ENCODE results near the gene CERCAM. TPM values are rescaled to one million over a fixed set of nuclear protein-coding genes. Genes with fewer than 3 reads are reported as not detected.

Gene CERCAM
- total and polyA plus RNA-seq, 4 donors, result 1.1 to 2.9 (median 1.8) TPM

DNA sequence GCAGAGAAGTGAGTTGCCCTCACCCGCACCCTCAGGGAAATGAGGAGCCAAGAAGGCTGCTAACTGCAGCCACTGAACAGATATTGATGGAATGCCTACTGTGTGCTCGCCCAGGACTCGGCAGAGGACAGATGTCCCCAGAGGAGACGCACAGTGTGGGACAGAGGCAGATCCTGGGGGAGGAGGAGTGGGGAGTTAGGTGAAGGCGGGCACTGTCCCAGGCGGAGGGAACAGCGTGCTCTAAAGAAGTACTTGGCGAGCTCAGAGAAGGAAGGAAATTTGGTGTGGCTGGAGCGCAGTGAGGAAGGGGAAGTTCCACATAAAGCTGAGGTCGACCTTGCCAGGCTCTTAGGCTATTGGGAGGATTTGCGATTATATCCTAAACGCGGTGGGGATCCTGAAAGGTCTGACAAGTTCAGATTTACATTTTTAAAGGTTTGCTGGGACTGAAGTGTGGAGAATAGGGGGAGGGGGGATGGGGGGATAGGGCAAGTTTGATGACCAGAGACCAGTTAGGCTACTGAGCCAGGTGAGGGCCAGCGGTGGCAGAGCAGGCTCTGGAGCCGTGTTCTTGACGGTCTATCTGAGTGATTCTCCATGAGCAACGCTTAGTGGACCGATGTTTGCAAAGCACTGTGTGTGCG is 23.6 kb upstream of the CERCAM start:
- WGBS, result 7% methylated on average over 19 of the region's 19 CpGs
- TF ChIP-seq, protein P1, sequence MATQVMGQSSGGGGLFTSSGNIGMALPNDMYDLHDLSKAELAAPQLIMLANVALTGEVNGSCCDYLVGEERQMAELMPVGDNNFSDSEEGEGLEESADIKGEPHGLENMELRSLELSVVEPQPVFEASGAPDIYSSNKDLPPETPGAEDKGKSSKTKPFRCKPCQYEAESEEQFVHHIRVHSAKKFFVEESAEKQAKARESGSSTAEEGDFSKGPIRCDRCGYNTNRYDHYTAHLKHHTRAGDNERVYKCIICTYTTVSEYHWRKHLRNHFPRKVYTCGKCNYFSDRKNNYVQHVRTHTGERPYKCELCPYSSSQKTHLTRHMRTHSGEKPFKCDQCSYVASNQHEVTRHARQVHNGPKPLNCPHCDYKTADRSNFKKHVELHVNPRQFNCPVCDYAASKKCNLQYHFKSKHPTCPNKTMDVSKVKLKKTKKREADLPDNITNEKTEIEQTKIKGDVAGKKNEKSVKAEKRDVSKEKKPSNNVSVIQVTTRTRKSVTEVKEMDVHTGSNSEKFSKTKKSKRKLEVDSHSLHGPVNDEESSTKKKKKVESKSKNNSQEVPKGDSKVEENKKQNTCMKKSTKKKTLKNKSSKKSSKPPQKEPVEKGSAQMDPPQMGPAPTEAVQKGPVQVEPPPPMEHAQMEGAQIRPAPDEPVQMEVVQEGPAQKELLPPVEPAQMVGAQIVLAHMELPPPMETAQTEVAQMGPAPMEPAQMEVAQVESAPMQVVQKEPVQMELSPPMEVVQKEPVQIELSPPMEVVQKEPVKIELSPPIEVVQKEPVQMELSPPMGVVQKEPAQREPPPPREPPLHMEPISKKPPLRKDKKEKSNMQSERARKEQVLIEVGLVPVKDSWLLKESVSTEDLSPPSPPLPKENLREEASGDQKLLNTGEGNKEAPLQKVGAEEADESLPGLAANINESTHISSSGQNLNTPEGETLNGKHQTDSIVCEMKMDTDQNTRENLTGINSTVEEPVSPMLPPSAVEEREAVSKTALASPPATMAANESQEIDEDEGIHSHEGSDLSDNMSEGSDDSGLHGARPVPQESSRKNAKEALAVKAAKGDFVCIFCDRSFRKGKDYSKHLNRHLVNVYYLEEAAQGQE (IDR thresholded peaks at IDR 0.05), result no peak
- TF ChIP-seq FOXA2 (IDR thresholded peaks at IDR 0.05), result no peak
- no peak for TF ChIP-seq HNF4G (IDR thresholded peaks at IDR 0.05)
- Histone ChIP-seq H3K4me3 (ENCODE audit: low read depth in 1 of 3, low read length in 3 of 3) (no peak overlapping the region), H3K27me3 (ENCODE audit: control insufficient read depth in 4 of 4, insufficient read depth in 4 of 4, low read length in 3 of 4) (no peaks in the 10 kb centered on the region), H3K9me3 (ENCODE audit: control insufficient read depth in 4 of 4, low read length in 3 of 4) (no peaks in the 10 kb centered on the region), H3K9ac (ENCODE audit: low read depth in 1 of 2, low read length in 2 of 2) (no peak overlapping the region), H3K4me1 (ENCODE audit: control insufficient read depth in 4 of 4, insufficient read depth in 4 of 4, low read length in 3 of 4) (no peaks in the 10 kb centered on the region), H3K36me3 (ENCODE audit: control insufficient read depth in 4 of 4, insufficient read depth in 3 of 4, low read depth in 1 of 4, low read length in 3 of 4) (peaks cover 0 to 4% (median 2%) of the 10 kb centered on the region in 4 donors), H3K27ac (ENCODE audit: low read depth in 1 of 2, low read length in 2 of 2) (no peak overlapping the region)
- no peak for DNase-seq (ENCODE audit: low spot score)

- no peaks in the 10 kb centered on the region for H3K36me3 ChIP-seq (ENCODE audit: control insufficient read depth in 4 of 4, insufficient read depth in 3 of 4, low read depth in 1 of 4, low read length in 3 of 4)
- 63% methylated on average over 7 of the region's 7 CpGs for WGBS
- H3K4me1 ChIP-seq (ENCODE audit: control insufficient read depth in 4 of 4, insufficient read depth in 4 of 4, low read length in 3 of 4), result no peaks in the 10 kb centered on the region
- H3K27ac ChIP-seq (ENCODE audit: low read depth in 1 of 2, low read length in 2 of 2), result no peak overlapping the region
- H3K27me3 ChIP-seq (ENCODE audit: control insufficient read depth in 4 of 4, insufficient read depth in 4 of 4, low read length in 3 of 4), result no peaks in the 10 kb centered on the region
- H3K4me3 ChIP-seq (ENCODE audit: low read depth in 1 of 3, low read length in 3 of 3), result no peak overlapping the region
- TF ChIP-seq SP1 (IDR thresholded peaks at IDR 0.05) (no peak), EGR1 (IDR thresholded peaks at IDR 0.05; ENCODE audit: low read depth in 2 of 2) (no peak), YY1 (IDR thresholded peaks at IDR 0.05) (no peak), FOXA1 (IDR thresholded peaks at IDR 0.05) (no peak), CTCF (IDR thresholded peaks at IDR 0.05; ENCODE audit: low read depth, low read length, missing input control) (no peak), RXRA (IDR thresholded peaks at IDR 0.05) (no peak), TAF1 (conservative IDR thresholded peaks at IDR 0.05) (no peak), HNF4A (conservative IDR thresholded peaks at IDR 0.05) (no peak), ZBTB33 (IDR thresholded peaks at IDR 0.05) (no peak), FOXA2 (IDR thresholded peaks at IDR 0.05) (no peak), RAD21 (IDR thresholded peaks at IDR 0.05) (no peak), GABPA (IDR thresholded peaks at IDR 0.05 in 1 of 2, conservative IDR thresholded peaks at IDR 0.05 in 1 of 2) (no peak)
- no peak overlapping the region for H3K9ac ChIP-seq (ENCODE audit: low read depth in 1 of 2, low read length in 2 of 2)
- H3K9me3 ChIP-seq (ENCODE audit: control insufficient read depth in 4 of 4, low read length in 3 of 4), result no peaks in the 10 kb centered on the region
- DNase-seq (ENCODE audit: low spot score), result no peak
Measured at GRCh38 chr9:128397831-128398230, 22.8 kb upstream of the CERCAM start.

All from liver (tissue), 9 donors.